Measurements from ENCODE around the gene MTPN. TPM values are rescaled to one million over a fixed set of nuclear protein-coding genes. Genes with fewer than 3 reads are reported as not detected.

Gene MTPN
- total RNA-seq, 2 donors from 2014 or later, result 82.1 to 113 TPM

- intact Hi-C loops (cut with DNase I), result no loop called here
- DNase-seq (no peak), ATAC-seq (no peak)
These were observed 43.5 kb downstream of the MTPN start for GRCh38 chr7:135933509-135934188.

- ATAC-seq, result no peak
- intact Hi-C loops (cut with DNase I), result no loop called here
- DNase-seq, result no peak
These were observed 45.0 kb downstream of the MTPN start for GRCh38 chr7:135932131-135932530.

DNA sequence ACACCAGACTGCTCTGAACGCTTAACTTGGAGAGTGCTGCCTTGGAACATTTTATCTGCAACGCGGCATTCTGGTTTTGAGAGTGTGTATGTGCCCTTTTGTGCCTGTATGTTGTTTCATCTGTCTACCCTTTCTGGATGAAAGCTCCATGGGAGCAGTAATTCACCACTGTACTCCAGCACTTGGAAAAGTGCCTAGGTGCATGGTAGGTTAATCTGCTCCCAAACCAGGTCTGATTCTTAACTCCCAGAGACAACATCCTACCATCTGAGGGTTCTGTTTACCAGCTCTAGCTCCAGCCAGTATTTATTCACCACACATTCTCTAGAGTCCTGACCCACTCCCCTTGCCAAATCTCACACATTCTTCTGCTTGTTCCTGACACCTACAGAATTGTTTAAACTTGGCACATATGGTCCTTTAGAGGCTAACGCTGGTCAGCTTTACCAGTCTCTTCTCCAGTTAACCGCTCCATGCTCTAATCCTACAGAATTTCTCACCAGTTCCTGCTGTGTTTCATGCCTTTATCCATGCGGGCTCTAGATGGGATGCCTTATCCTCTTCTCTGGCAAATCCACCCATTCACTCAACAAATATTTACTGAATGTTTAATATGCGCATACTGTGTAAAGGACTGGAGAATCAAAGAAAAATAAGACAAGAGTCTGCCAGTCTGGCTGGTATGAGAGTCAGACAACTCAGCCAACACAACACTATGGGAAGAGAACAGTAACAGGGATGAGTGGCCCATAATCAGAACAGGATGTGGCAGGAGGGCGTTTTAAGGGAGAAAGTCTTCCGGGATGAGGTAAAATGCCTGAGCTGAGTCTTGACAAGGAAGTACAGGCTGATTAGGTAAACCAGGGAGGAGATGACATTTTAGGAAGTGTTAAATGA is 46.3 kb downstream of the MTPN start:
- intact Hi-C loops (cut with DNase I), result no loop called here
- DNase-seq (no peak), ATAC-seq (peak; percentile 75)

DNA sequence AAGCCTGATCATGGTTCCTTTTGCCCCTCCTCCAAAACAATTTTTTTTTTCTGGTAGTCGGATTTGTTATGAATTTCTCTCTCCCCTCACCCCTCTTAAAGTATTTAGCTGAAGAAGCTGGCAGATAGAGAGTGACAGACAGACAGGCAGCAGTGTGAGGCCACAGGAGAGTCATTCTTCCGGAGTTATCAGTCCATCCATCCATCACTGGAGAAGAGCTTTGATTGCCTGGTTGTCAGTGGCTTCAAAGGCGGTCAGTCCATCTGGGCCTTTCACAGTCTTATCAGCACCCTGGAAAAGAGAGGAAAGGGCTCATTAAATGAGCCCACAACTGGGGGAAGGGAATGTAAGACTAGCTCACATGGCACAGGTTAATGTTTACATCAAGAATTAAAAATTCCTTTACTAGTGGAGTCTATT is 47.4 kb downstream of the MTPN start:
- ATAC-seq, result peak; percentile 24 to 67
- intact Hi-C loops (cut with DNase I), result no loop called here
- no peak for DNase-seq

DNA sequence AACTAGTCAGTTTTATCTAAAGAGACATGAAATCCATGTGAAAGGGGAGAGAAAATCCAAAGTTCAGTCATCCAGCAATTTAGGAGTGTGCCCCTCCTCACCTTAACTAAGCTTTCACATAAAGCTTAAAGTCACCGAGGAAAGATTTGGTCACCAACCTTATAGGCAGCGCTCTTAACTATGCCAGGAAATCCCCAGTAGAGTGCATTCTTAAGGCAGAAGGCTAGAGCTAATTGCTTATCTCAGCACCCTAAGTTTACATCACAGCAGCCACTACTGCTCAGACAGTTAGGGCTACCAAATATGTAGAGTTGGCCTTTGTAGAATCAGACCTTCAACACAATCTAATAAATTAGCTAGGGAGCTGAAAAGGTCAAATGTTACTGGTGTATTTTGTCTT is 47.9 kb downstream of the MTPN start:
- no peak for ATAC-seq
- DNase-seq, result no peak
- intact Hi-C loops (cut with DNase I), result no loop called here

GRCh38 chr7:135928136-135928535 is 49.0 kb downstream of the MTPN start:
- ATAC-seq (no peak), DNase-seq (no peak)
- intact Hi-C loops (cut with DNase I), result no loop called here

GRCh38 chr7:135925210-135925609 is 51.9 kb downstream of the MTPN start:
- ATAC-seq (no peak), DNase-seq (no peak)
- intact Hi-C loops (cut with DNase I), result no loop called here

GRCh38 chr7:135924302-135924701 is 52.9 kb downstream of the MTPN start:
- ATAC-seq (no peak), DNase-seq (no peak)
- intact Hi-C loops (cut with DNase I), result no loop called here

DNA sequence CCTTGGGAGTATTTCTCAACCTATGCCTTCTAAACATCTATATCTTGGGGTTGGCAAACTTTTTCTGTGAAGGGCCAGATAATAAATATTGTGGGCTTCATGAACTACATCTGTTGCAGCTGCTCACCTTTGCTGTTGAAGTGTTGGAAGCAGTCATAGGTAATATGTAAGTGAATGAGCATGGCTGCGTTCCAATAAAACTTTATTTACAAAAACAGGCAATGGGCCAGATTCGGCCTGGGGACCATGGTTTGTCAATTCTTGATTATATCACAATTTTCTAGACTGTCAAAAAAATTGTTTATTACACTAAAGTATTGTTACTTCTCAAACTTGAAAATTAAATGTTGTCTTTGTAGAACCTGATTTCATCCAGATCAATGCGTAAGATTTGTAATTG is 54.9 kb downstream of the MTPN start:
- intact Hi-C loops (cut with DNase I), result no loop called here
- no peak for DNase-seq
- no peak for ATAC-seq

DNA sequence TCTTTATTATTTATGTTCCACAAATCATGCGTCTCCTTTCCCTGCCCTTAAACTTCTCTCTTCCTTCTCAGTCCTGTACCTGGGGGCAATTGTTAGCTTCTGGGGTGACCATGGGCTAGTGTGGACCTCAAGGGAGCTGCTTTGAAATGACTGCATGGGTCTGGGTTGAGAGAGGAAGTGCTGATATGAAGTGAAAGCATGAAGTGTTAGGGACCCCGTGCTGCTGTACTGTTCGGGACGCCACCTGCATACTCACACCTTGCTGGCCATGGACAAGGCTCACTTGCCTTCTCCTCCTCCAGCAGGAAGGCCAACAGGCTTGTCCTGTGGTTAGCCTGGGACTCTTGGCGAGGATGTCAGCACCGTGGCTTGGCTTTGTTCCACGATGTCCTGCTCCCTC is 56.7 kb downstream of the MTPN start:
- intact Hi-C loops (cut with DNase I), result no loop called here
- DNase-seq (no peak), ATAC-seq (no peak)

DNA sequence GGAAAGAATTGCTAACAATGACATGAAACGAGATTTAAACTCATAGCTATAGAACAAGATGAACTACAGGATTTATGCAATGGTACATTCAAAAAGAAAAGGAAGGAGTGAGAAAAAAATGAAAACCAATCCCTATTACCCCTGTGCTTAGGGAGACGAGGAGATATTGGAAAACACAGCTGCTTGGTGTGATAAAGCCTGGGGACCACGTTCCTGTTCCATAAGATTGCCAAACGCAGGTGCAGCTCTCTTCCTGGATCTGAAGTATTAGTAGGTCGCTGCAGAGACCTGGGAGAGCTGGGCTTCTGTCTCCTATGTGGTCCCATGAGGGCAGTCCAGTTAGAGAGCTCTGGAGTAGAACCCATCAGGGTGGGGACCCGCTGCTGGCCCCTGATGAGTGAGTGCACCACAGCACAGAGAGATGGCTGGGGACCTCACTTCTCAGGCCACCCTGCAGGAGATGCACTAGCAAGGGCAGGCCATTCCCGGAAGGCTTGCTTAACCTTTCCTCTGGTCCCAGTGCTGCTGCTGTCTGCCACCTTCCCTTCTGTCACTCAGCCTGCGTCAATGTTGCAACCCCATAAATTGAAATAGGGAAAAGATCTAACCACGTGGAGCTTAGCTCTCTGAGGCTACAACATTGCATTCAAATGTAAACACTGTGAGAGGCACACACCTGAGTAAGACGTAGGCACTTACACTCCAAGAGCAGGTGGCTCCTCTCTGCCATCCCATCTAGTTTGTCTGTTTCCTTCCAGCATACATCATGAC is 57.9 kb downstream of the MTPN start:
- DNase-seq, result no peak
- intact Hi-C loops (cut with DNase I), result no loop called here
- ATAC-seq, result peak in 1 of 2 donors; percentile 53

- DNase-seq (no peak), ATAC-seq (no peak)
- intact Hi-C loops (cut with DNase I), result no loop called here
These were observed 59.0 kb downstream of the MTPN start for GRCh38 chr7:135918134-135918533.

DNA sequence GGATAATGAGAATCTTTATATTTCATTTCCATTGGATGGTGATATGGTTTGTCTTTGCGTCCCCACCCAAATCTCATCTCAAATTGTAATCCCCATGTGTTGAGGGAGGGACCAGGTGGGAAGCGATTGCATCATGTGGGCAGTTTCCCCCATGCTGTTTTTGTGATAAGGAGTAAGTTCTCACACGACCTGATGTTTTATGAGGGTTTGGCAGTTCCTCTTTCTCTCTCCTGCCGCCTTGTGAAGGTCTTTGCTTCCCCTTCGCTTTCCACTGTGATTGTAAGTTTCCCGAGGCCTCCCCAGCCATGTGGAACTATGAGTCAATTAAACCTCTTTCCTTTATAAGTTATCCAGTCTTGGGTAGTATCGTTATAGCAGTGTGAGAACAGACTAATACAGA is 59.4 kb downstream of the MTPN start:
- intact Hi-C loops (cut with DNase I), result no loop called here
- DNase-seq, result no peak
- no peak for ATAC-seq

- intact Hi-C loops (cut with DNase I), result no loop called here
- ATAC-seq, result peak; percentile 89 to 90
- DNase-seq, result no peak
These were observed 62.8 kb downstream of the MTPN start for GRCh38 chr7:135914346-135914745.

DNA sequence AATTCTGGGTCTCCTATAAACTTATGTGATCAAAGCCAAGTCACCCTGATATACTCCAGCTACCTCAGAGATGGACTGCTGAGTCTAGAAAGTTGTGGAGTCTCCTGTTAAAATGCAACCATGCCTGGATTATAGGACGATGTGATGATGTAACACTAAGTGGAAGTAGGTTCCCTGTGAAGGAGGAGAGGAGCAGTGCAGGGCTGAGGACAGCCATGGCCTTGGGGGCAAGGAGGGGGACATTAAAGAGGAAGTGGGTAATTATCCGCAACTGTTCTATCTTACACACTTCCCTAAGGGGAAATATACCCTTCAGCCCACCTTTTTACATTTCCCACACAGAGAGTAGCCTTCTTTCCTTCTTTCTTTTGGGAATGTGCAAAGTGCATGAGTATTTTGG is 63.8 kb downstream of the MTPN start:
- intact Hi-C loops (cut with DNase I), result no loop called here
- ATAC-seq, result no peak
- DNase-seq, result no peak

DNA sequence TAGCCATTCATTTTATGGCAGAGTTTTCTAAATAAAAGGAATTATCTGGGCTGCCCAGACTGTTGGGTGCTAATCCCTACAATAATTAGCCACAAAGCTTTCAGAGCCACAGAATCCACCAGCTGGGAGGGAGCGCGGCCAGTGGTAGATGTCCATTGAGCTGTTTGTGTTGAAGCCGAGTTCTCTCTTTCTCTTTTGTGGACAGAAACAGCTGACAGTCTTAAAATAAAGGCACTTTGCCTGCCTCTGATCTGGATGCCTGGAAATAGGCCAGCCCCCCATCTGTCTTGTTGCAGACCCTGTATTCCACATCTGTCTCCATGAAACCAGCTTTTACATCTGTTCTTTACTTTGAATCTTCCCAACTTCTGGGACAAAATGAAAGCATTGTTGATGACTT is 66.1 kb downstream of the MTPN start:
- intact Hi-C loops (cut with DNase I), result no loop called here
- DNase-seq, result no peak
- ATAC-seq, result peak in 1 of 2 donors; percentile 30

DNA sequence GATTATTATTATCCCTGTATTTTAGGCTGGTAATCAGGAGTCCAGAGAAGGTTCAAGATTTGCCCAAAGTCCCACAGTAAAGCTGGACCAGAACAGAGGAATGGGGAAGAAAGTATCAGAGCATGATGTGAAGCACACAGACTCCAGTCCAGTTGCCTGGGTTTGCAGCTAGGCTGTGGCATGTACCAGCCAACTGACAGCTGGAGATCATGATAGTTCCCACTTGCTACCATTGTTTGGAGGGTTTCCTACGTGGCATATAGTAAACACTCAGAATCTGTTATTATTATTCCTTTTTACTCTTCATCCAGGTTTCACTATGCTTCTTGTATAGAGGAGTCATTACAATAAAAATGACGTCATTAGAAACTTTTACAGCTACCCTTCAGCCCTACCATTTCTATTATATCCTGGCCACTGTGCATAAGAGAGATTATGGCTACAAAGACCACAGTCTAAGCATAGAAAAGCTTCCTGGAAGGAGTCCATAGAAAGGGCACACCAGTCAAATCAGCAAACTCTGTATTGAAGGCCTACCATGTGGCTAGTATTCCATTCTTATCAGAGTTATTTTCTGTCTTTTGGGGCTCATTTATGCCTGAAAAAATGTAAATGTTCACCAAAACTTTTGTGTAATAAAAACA is 66.6 kb downstream of the MTPN start:
- intact Hi-C loops (cut with DNase I), result no loop called here
- ATAC-seq (no peak), DNase-seq (no peak)

GRCh38 chr7:135905858-135906257 is 71.3 kb downstream of the MTPN start:
- intact Hi-C loops (cut with DNase I), result no loop called here
- ATAC-seq, result no peak
- DNase-seq, result no peak

GRCh38 chr7:135905355-135905754 is 71.8 kb downstream of the MTPN start:
- ATAC-seq, result no peak

GRCh38 chr7:135904282-135904681 is 72.9 kb downstream of the MTPN start:
- DNase-seq (no peak), ATAC-seq (no peak)
- intact Hi-C loops (cut with DNase I), result no loop called here

More at GRCh38 chr7:135905355-135905754, 71.8 kb downstream of the MTPN start:
- no peak for DNase-seq
- intact Hi-C loops (cut with DNase I), result no loop called here
